Upper lobe of left lung (tissue), 4 donors: ENCODE results near the gene PSMB3.

Experiments used
- CTCF ChIP-seq, 6 experiments: fragments of 450-650 bp in 4 of 6; fragments of 200-600 bp in 2 of 6; sonication (generic) in 2 of 6; IDR thresholded peaks; one replicate each; pipeline ENCODE4 v1.5.1; 2016 to 2019; ENCODE audit warnings: antibody characterized with exemption in 6 of 6
- POLR2A ChIP-seq, 4 donors: fragments of 450-650 bp; IDR thresholded peaks; one replicate each; pipeline ENCODE4 v1.5.1; 2016 to 2017; ENCODE audit warnings: antibody characterized with exemption in 4 of 4, mild to moderate bottlenecking in 2 of 4
- POLR2AphosphoS5 ChIP-seq, 2 donors: sonication (generic); formaldehyde crosslinking; IDR thresholded peaks; one replicate each; pipeline ENCODE4 v1.5.1; 2017; ENCODE audit warnings: antibody characterized with exemption in 2 of 2

DNA sequence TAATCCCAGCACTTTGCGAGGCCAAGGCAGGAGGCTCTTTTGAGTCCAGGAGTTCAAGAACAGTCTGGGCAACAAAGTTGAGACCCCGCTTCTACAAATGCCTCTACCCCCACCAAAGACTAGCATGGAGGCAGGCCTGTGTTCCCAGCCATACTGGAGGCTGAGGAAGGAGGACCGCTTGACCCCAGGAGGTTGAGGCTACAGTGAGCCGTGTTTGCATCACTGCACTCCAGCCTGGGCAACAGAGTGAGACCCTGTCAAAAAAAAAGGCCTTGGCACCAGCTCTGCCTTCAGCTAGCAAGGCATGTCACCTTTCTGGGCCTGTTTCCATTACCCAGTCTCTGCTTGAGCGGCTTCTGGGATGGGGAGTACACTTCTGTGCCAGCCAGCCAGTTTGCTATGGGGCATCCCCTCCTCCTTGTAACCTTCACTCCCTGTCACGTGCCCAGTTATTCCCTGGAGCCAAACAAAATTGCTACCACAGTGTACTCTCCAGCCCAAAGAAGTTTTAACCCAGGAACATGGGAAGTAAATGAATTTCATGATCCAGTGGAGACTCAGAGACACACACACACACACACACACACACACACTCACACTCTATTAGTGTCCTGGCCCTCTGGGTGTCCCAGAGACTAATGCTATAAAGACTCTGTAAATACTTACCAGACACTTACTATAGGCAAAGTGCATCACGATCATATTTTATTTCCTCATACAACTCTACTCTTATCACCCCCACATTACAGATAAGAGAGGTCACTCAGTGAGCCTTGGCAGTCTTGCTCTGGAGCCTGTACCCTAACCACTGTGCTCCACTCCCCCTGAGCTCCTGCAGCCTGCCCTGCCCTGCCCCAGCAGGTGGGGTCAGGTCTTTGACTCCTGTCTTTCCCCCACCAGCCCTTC, 19.9 kb upstream of the PSMB3 start:
- TF ChIP-seq POLR2AphosphoS5 (IDR thresholded peaks at IDR 0.05) (no peak), POLR2A (IDR thresholded peaks at IDR 0.05) (no peak), CTCF (IDR thresholded peaks at IDR 0.05) (no peak)
